Endothelial cell of umbilical vein (primary cell): ENCODE data around the gene KCNK2. TPM values are rescaled to one million over a fixed set of nuclear protein-coding genes. Genes with fewer than 3 reads are reported as not detected.

Experiments
- BruUV-seq: library from RNA; stranded (reverse); fragments of 400-500 nt; replicated peaks from 2 replicates; lab custom pipeline; 2021; lab: Mats Ljungman, UMichigan
- CTCF ChIA-PET: fragments of 300-600, 350-600 bp; sonication (Branson Sonifier 250); formaldehyde crosslinking; loops from one replicate; lab custom pipeline; 2021; ENCODE audit warnings: antibody characterized with exemption, inconsistent platforms; lab: Charles Lee
- POLR2A ChIA-PET: fragments of 300-600, 350-600 bp; sonication (Branson Sonifier 250); formaldehyde crosslinking; loops from one replicate; lab custom pipeline; 2021; ENCODE audit warnings: antibody characterized with exemption, inconsistent platforms; lab: Charles Lee
- DNase-seq: peaks from one replicate; pipeline ENCODE4 v3.0.0-alpha.2; 2011; ENCODE audit warnings: low read depth, low spot score
- FAIRE-seq: peaks from 2 replicates; lab custom pipeline; 2011; peaks lifted over from hg19 to GRCh38; lab: Jason Lieb, UNC
- H2AFZ ChIP-seq: 2 replicates; pipeline ENCODE4 v1.6.0; 2012; ENCODE audit warnings: low read depth, low read length, control low read depth, inconsistent platforms
- H3K27ac ChIP-seq: 2 replicates; pipeline ENCODE4 v1.5.1; 2011; ENCODE audit warnings: low read depth, mild to moderate bottlenecking, control low read depth, low read length, moderate library complexity; ENCODE audit not compliant: insufficient read depth
- H3K27me3 ChIP-seq, 2 experiments: 2 replicates each; pipeline versions ENCODE4 v1.6.0 to v1.6.1; 2011; ENCODE audit warnings: low read length in 2 of 2, mixed read lengths in 1 of 2; ENCODE audit not compliant: control insufficient read depth in 2 of 2, insufficient read depth in 2 of 2
- H3K36me3 ChIP-seq, 2 experiments: 2 replicates in 1 of 2; 3 replicates in 1 of 2; pipeline ENCODE4 v1.5.1; 2011; ENCODE audit warnings: low read length in 2 of 2, mild to moderate bottlenecking in 1 of 2, moderate library complexity in 1 of 2; ENCODE audit not compliant: control insufficient read depth in 2 of 2, insufficient read depth in 2 of 2; ENCODE audit errors: extremely low read depth in 1 of 2
- H3K4me1 ChIP-seq: 3 replicates; pipeline ENCODE4 v1.5.1; 2011; ENCODE audit warnings: mild to moderate bottlenecking, low read length; ENCODE audit not compliant: control insufficient read depth, insufficient read depth; ENCODE audit errors: extremely low read depth
- H3K4me2 ChIP-seq: 2 replicates; pipeline ENCODE4 v1.6.1; 2011; ENCODE audit warnings: low read length, control low read depth, mixed read lengths; ENCODE audit not compliant: insufficient read depth
- H3K4me3 ChIP-seq, 3 experiments: fragments of 200-600 bp in 1 of 3; sonication (generic), shearing (Covaris generic) in 1 of 3; replicated peaks in 1 of 3; 2 replicates each; pipeline ENCODE4 v1.5.1; 2011 to 2016; ENCODE audit warnings: control low read depth in 3 of 3, low read length in 3 of 3, mild to moderate bottlenecking in 2 of 3, inconsistent platforms in 1 of 3, low read depth in 1 of 3, moderate library complexity in 1 of 3; ENCODE audit not compliant: insufficient read depth in 1 of 3
- H3K79me2 ChIP-seq: 2 replicates; pipeline ENCODE4 v1.6.0; 2012; ENCODE audit warnings: low read length, inconsistent platforms; ENCODE audit not compliant: control insufficient read depth, insufficient read depth
- H3K9ac ChIP-seq: replicated peaks from 2 replicates; pipeline ENCODE3; 2011; ENCODE audit warnings: low read length, control low read depth; ENCODE audit not compliant: insufficient read depth; ENCODE audit errors: extremely low read depth
- H3K9me1 ChIP-seq: replicated peaks from 3 replicates; pipeline ENCODE4 v1.6.0; 2011; ENCODE audit warnings: mild to moderate bottlenecking, low read length; ENCODE audit not compliant: control insufficient read depth, insufficient read depth; ENCODE audit errors: extremely low read depth
- H3K9me3 ChIP-seq: replicated peaks from 2 replicates; pipeline ENCODE4 v1.5.1; 2012; ENCODE audit warnings: low read length, inconsistent platforms; ENCODE audit not compliant: control insufficient read depth, insufficient read depth
- H4K20me1 ChIP-seq: replicated peaks from 2 replicates; pipeline ENCODE3; 2011; ENCODE audit warnings: mild to moderate bottlenecking, low read length; ENCODE audit not compliant: control insufficient read depth, insufficient read depth; ENCODE audit errors: extremely low read depth
- CTCF ChIP-seq, 2 donors: IDR thresholded peaks; 1 replicate in 1 of 2; 2 replicates in 1 of 2; pipeline ENCODE4 v1.5.1; 2011; ENCODE audit warnings: low read length in 2 of 2, mild to moderate bottlenecking in 2 of 2, moderate library complexity in 2 of 2, control low read depth in 1 of 2, inconsistent platforms in 1 of 2, low read depth in 1 of 2; ENCODE audit not compliant: insufficient read depth in 1 of 2; ENCODE audit errors: extremely low read depth in 1 of 2
- EZH2 ChIP-seq: IDR thresholded peaks from 2 replicates; pipeline ENCODE4 v1.6.1; 2012; ENCODE audit warnings: borderline replicate concordance, low read depth, mild to moderate bottlenecking, moderate library complexity, low read length, inconsistent platforms; ENCODE audit not compliant: severe bottlenecking
- FOS ChIP-seq: IDR thresholded peaks from 2 replicates; pipeline ENCODE4 v1.6.1; 2011; ENCODE audit warnings: mild to moderate bottlenecking, low read length, moderate library complexity, borderline replicate concordance; ENCODE audit not compliant: insufficient read depth
- GATA2 ChIP-seq: IDR thresholded peaks from 2 replicates; pipeline ENCODE4 v1.7.0; 2011; ENCODE audit warnings: low read depth, mild to moderate bottlenecking, moderate library complexity, mixed read lengths, low read length; ENCODE audit not compliant: insufficient read length, insufficient read depth
- JUN ChIP-seq: IDR thresholded peaks from 2 replicates; pipeline ENCODE4 v1.6.1; 2011; ENCODE audit warnings: borderline replicate concordance, low read depth; ENCODE audit not compliant: insufficient read length, insufficient read depth
- MAX ChIP-seq: IDR thresholded peaks from 2 replicates; pipeline ENCODE4 v1.6.1; 2011; ENCODE audit not compliant: insufficient read depth, insufficient read length
- MYC ChIP-seq: IDR thresholded peaks from one replicate; pipeline ENCODE4 v1.6.1; 2011; ENCODE audit warnings: mild to moderate bottlenecking, low read depth, low read length
- POLR2A ChIP-seq: IDR thresholded peaks from 2 replicates; pipeline ENCODE4 v1.6.1; 2012; ENCODE audit warnings: low read depth, mild to moderate bottlenecking, control low read depth, low read length
- POLR2AphosphoS5 ChIP-seq: IDR thresholded peaks from 2 replicates; pipeline ENCODE4 v1.6.1; 2012; ENCODE audit warnings: low read depth, mild to moderate bottlenecking, control low read depth, low read length, moderate library complexity; ENCODE audit not compliant: insufficient read depth
- dilution Hi-C: fragments of 300-500 bp; cut with MboI; formaldehyde crosslinking; loops from one replicate; pipeline ENCODE4 v1.15.0; 2019; ENCODE audit warnings: low sequenced_read_pairs; ENCODE audit not compliant: extremely low pct_ligation_motif_present
- intact Hi-C: fragments of 100-400 bp; cut with micrococcal nuclease; formaldehyde crosslinking; loops from one replicate; pipeline ENCODE4 v1.10.0; 2022
- polyA plus RNA-seq, 4 experiments: library from polyadenylated mRNA; depleted of rRNA in 3 of 4; stranded (reverse) in 3 of 4; unstranded in 1 of 4; fragments of >200 nt; gene quantifications; 2 replicates each; pipeline versions ENCODE4 v1.2.1 to v1.2.3, GENCODE V29; 2011 to 2012; ENCODE audit warnings: missing spikeins in 1 of 4
- total RNA-seq: library from RNA; stranded (reverse); gene quantifications from 2 replicates; pipeline ENCODE4 v1.2.3, GENCODE V29; 2021

The KCNK2 gene
- total and polyA plus RNA-seq, 2 donors (not counting 3 experiments of a cell fraction or from before 2014, with no cell fraction given): 0.08 to 0.46 TPM

- Histone ChIP-seq H4K20me1 (no peaks in the 10 kb centered on the region), H3K9me3 (no peaks in the 10 kb centered on the region), H3K27ac (peak overlapping the region; percentile 56), H3K79me2 (no peaks in the 10 kb centered on the region), H3K4me2 (peak overlapping the region; percentile 84), H3K9me1 (no peaks in the 10 kb centered on the region), H3K4me1 (peaks cover 20% of the 10 kb centered on the region), H3K36me3 (no peaks in the 10 kb centered on the region), H3K9ac (no peak overlapping the region), H2AFZ (no peak overlapping the region), H3K27me3 (no peaks in the 10 kb centered on the region), H3K4me3 (no peak overlapping the region)
- POLR2A ChIA-PET: no interaction called here
- DNase-seq: peak; percentile 39
- dilution Hi-C loops (no loop called here), intact Hi-C loops (loop anchor here (1.0 to 5.0 kb wide), 4 partner anchors 8 to 285 kb away; partner anchors contain the start of gene KCTD3)
- no TSS peak for BruUV-seq
- peak; percentile 82 for FAIRE-seq
- TF ChIP-seq MYC (no peak), FOS (peak; percentile 86), MAX (no peak), POLR2A (peak; percentile 42), GATA2 (peak; percentile 95), EZH2 (no peak), POLR2AphosphoS5 (peak; percentile 57), CTCF (IDR thresholded peaks at IDR 0.05; ENCODE audit: extremely low read depth in 1 of 2, insufficient read depth in 1 of 2, low read depth in 1 of 2, low read length in 2 of 2) (no peak), JUN (peak; percentile 74)
- CTCF ChIA-PET: interaction anchor here (0.6 kb wide), 1 partner anchor 655 kb away, joined by 3 read pairs; no protein-coding TSS in a partner anchor
Observed at GRCh38 chr1:215282557-215282956, 200.0 kb downstream of the KCNK2 start.
